Heart left ventricle (tissue), 16 donors: ENCODE measurements around the gene MAG. TPM values are rescaled to one million over a fixed set of nuclear protein-coding genes. Genes with fewer than 3 reads are reported as not detected.

Experiments
- ATAC-seq, 4 donors: fragments of 200-7000 bp; cut with Tn5 transposase; one replicate each; pipeline ENCODE4 v1.9.1; 2020 to 2022; ENCODE audit warnings: moderate library complexity in 4 of 4, mild to moderate bottlenecking in 3 of 4, moderate number of reproducible peaks in 1 of 4
- DNase-seq, 5 donors: peaks; one replicate each; pipeline ENCODE4 v3.0.0-alpha.2; 2020
- H3K27ac ChIP-seq, 12 donors: fragments of 200-600 bp; sonication (generic) in 4 of 12; one replicate each; pipeline versions ENCODE4 v1.5.0 to v1.8.0; 2016 to 2022; ENCODE audit warnings: mild to moderate bottlenecking in 2 of 12
- H3K27me3 ChIP-seq, 9 donors: fragments of 200-600 bp; sonication (generic) in 2 of 9; one replicate each; pipeline versions ENCODE4 v1.5.1 to v1.8.0; 2016 to 2022; ENCODE audit warnings: mild to moderate bottlenecking in 3 of 9
- H3K36me3 ChIP-seq, 9 donors: fragments of 200-600 bp; sonication (generic) in 2 of 9; one replicate each; pipeline versions ENCODE4 v1.5.0 to v1.8.0; 2018 to 2022; ENCODE audit warnings: mild to moderate bottlenecking in 2 of 9
- H3K4me1 ChIP-seq, 12 donors: fragments of 200-600 bp; sonication (generic) in 4 of 12; one replicate each; pipeline versions ENCODE4 v1.5.0 to v1.8.0; 2016 to 2022; ENCODE audit warnings: mild to moderate bottlenecking in 3 of 12
- H3K4me3 ChIP-seq, 12 donors: fragments of 200-600 bp; sonication (generic) in 4 of 12; one replicate each; pipeline versions ENCODE4 v1.5.0 to v1.8.0; 2017 to 2022; ENCODE audit warnings: mild to moderate bottlenecking in 9 of 12, moderate library complexity in 4 of 12
- H3K9me3 ChIP-seq, 12 donors: fragments of 200-600 bp; sonication (generic) in 4 of 12; one replicate each; pipeline versions ENCODE4 v1.5.0 to v1.8.0; 2016 to 2022; ENCODE audit warnings: mild to moderate bottlenecking in 1 of 12
- POLR2A ChIP-seq, 2 donors: fragments of 450-650 bp; IDR thresholded peaks; one replicate each; pipeline ENCODE4 v1.6.1; 2017; ENCODE audit warnings: antibody characterized with exemption in 2 of 2, mild to moderate bottlenecking in 2 of 2, moderate library complexity in 2 of 2
- WGBS, 4 donors: extraction: QIAGEN DNeasy Blood & Tissue Kit in 2 of 4; methylation state at CpG; one replicate each; pipeline versions ENCODE4 v1.1.5 to v1.1.7; 2013 to 2018; 5-methylcytosine and 5-hydroxymethylcytosine counted together
- intact Hi-C, 10 donors: fragments of 100-400 bp; cut with DNase I; formaldehyde crosslinking; loops; one replicate each; pipeline versions ENCODE4 v1.11.1 to v1.14.2; 2022
- polyA plus RNA-seq, 2 donors: library from polyadenylated mRNA; stranded (reverse); fragments of 200-250 nt; gene quantifications; one replicate each; pipeline ENCODE4 v1.2.3, GENCODE V29; 2013
- total RNA-seq, 9 donors: library from RNA; depleted of rRNA in 2 of 9; stranded (reverse); fragments of >200 nt in 2 of 9; fragmentation: NEBNext Ultra II Directional in 3 of 9; extraction: Animal tissue kit (Norgen Biotek cat#: 25700) in 3 of 9; gene quantifications; one replicate each; pipeline versions ENCODE4 v1.1.0 to v1.2.4, GENCODE V29; 2016 to 2023
- TF ChIP-seq, protein P1 (sequence below), 12 donors: fragments of 200-600 bp; sonication (generic) in 4 of 12; IDR thresholded peaks; one replicate each; pipeline versions ENCODE4 v1.5.0 to v1.8.0; 2018 to 2022; ENCODE audit warnings: antibody characterized with exemption in 12 of 12, mild to moderate bottlenecking in 5 of 12
- donor health status: ischemic (EF 13 %, LVEDD 7.1; RV severe dilation, severe dysfunction).
- donor health status: healthy with polysubstance abuse.
- donor health status: DM: no; HTN: yes; CAD: no.
- donor health status: DM: no; HTN: no; CAD: no.
- donor health status: ischemic (EF 25% LVEDD 6.9; RV normal size, moderate dysfunction).
- donor health status: ischemic (EF 25% LVEDD 5.7; RV mildly dilated, moderate dysfunction).
- donor health status: healthy.
- donor health status: DM: yes; HTN: yes; CAD: no.
- donor health status: ischemic (EF 35%, LVEDD 5.7; RV mildly dilated, moderate dysfunction).
- donor health status: nonischemic (EF 11% LVEDD 7.7; RV severe dilation, severe dysfunction).
- donor health status: DM: yes; HTN: yes; CAD: no.
- donor health status: PGD.
- donor health status: ischemic (EF 29% LVEDD 5.4; RV normal size, mild dysfunction).
- donor health status: nonischemic (EF 23%, LVEDD 6.1; RV moderate dilation, normal function).

Gene MAG
- total and polyA plus RNA-seq, 11 donors: 0.30 to 0.72 TPM; not detected in 9

DNA sequence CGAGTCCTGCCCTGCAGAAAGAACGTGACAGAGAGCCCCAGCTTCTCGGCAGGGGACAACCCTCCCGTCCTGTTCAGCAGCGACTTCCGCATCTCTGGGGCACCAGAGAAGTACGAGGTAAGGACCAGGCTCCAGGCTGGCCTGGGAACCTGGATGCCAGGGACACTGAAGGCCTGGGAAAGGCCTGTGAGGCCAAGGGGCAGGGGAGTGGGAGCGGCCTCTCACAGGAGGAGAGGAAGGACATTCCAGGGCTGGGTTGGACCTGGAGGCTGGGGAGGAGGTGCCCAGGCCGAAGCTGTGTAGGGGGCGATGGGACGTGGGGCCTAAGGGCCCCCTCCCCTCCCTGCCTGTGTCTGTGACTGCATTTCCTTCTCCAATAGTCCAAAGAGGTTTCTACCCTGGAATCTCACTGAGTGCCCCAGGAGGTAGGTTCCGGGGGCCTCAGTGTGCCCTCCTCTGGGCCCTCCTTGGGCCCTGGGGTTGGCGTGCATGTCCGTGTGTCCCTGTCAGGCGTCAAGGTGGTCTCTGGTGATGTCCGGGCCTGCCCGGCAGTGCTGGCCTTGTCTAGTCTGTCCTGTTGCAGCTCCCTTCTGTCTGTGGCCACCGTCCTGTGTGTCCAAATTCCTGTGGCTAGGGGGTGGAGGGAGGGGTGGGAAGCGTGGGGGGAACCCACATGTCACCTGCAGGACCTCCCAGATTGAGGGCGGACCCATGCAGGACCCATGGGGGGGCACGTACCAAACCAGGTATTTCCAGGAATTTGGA is 20.1 kb downstream of the MAG start:
- DNase-seq: peak in 1 of 5 donors; percentile 57
- Histone ChIP-seq H3K4me1 (peaks cover 0 to 11% (median 0%) of the 10 kb centered on the region in 12 donors), H3K36me3 (no peaks in the 10 kb centered on the region), H3K9me3 (no peaks in the 10 kb centered on the region), H3K27ac (no peak overlapping the region), H3K27me3 (peaks cover 0 to 3% (median 0%) of the 10 kb centered on the region in 9 donors), H3K4me3 (no peak overlapping the region)
- intact Hi-C loops: no loop called here
- TF ChIP-seq, protein P1, sequence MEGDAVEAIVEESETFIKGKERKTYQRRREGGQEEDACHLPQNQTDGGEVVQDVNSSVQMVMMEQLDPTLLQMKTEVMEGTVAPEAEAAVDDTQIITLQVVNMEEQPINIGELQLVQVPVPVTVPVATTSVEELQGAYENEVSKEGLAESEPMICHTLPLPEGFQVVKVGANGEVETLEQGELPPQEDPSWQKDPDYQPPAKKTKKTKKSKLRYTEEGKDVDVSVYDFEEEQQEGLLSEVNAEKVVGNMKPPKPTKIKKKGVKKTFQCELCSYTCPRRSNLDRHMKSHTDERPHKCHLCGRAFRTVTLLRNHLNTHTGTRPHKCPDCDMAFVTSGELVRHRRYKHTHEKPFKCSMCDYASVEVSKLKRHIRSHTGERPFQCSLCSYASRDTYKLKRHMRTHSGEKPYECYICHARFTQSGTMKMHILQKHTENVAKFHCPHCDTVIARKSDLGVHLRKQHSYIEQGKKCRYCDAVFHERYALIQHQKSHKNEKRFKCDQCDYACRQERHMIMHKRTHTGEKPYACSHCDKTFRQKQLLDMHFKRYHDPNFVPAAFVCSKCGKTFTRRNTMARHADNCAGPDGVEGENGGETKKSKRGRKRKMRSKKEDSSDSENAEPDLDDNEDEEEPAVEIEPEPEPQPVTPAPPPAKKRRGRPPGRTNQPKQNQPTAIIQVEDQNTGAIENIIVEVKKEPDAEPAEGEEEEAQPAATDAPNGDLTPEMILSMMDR (IDR thresholded peaks at IDR 0.05): no peak
- ATAC-seq: no peak
- 89 to 92% (median 90%) methylated on average over 21 of the region's 21 CpGs for WGBS, 4 donors

DNA sequence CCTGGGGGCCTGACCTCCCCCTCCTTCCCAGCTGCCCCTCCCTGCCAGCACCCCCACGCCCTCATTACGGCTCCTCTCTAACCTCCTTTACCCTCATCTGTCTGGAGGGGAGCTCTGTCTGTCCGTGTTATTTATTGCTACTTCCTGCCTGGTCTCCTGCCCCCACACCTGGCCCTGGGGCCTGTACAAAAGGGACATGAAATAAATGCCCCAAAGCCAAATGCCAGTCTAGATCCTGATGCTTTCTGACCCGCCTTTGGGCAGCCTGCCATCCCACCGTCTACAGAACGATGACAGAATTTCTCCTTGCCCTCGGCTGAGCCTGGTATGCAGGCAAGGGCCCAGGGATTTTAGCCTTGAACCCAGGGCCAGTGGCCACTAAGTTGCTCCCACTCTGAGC is 21.6 kb downstream of the MAG start:
- peaks cover 0 to 3% (median 0%) of the 10 kb centered on the region in 9 donors for H3K27me3 ChIP-seq
- H3K4me1 ChIP-seq: peaks cover 0 to 15% (median 0%) of the 10 kb centered on the region in 12 donors
- H3K9me3 ChIP-seq: no peaks in the 10 kb centered on the region
- ATAC-seq (no peak), DNase-seq (peak in 1 of 5 donors; percentile 24)
- WGBS, 4 donors: 56 to 60% (median 58%) methylated on average over 7 of the region's 7 CpGs
- TF ChIP-seq, protein P1 (IDR thresholded peaks at IDR 0.05): no peak
- TF ChIP-seq POLR2A (IDR thresholded peaks at IDR 0.05): no peak
- H3K27ac ChIP-seq: no peak overlapping the region
- intact Hi-C loops: no loop called here
- H3K36me3 ChIP-seq: no peaks in the 10 kb centered on the region
- no peak overlapping the region for H3K4me3 ChIP-seq

DNA sequence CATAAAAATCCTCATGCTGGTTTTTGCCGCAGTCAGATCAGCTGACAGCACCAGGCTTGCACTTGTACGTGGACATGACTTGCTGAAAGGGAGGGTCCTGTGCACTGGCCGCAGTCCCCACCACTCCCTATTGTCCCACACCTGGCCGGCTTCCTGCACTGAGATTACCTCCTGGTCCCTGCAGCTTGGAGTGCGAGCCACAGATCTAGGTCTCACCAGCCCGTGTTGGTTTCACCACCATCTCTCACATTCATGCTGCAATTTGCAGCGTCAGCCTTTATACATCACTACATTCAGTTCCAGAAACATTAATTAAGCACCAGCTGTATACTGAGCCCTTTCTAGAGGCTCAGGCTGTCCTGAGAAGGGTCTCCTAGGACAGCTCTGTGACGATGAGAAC is 22.1 kb downstream of the MAG start:
- Histone ChIP-seq H3K27ac (no peak overlapping the region), H3K4me3 (no peak overlapping the region), H3K4me1 (peaks cover 0 to 20% (median 4%) of the 10 kb centered on the region in 12 donors), H3K9me3 (no peaks in the 10 kb centered on the region), H3K36me3 (no peaks in the 10 kb centered on the region), H3K27me3 (peaks cover 0 to 3% (median 0%) of the 10 kb centered on the region in 9 donors)
- TF ChIP-seq, protein P1 (IDR thresholded peaks at IDR 0.05): no peak
- no peak for TF ChIP-seq POLR2A (IDR thresholded peaks at IDR 0.05)
- DNase-seq (peak in 1 of 5 donors; percentile 23), ATAC-seq (no peak)
- 89 to 92% (median 90%) methylated on average over 8 of the region's 8 CpGs for WGBS, 4 donors
- intact Hi-C loops: no loop called here

DNA sequence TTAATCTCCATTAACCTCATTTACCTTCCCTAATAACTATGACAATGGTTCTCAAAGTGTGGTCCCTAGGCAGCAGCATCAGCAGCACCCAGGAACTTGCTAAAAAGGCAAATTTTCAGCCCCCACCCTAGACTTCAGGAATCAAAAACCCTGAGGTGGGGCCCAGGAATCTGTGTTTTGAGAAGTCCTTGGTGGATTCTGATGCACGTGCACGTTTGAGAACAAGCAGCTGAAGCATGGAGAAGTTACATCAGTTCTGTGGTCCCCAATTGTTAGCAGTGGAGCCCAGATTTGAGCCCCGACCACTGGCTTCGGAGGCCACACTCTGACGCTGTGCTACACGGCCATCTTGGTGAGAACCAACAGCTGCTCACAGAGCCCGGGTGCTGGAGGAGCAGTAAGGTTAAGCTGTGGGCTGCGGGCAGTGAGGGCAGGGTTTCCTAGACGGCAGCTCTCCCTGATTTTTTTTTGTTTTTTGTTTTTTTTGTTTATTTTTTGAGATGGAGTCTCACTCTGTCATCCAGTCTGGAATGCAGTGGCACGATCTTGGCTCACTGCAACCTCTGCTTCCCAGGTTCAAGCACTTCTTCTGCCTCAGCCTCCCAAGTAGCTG is 23.0 kb downstream of the MAG start:
- intact Hi-C loops: no loop called here
- peak in 1 of 5 donors; percentile 38 for DNase-seq
- Histone ChIP-seq H3K4me3 (no peak overlapping the region), H3K9me3 (no peaks in the 10 kb centered on the region), H3K4me1 (peaks cover 0 to 29% (median 8%) of the 10 kb centered on the region in 12 donors), H3K27ac (no peak overlapping the region), H3K36me3 (no peaks in the 10 kb centered on the region), H3K27me3 (peaks cover 0 to 3% (median 0%) of the 10 kb centered on the region in 9 donors)
- no peak for ATAC-seq
- TF ChIP-seq, protein P1 (IDR thresholded peaks at IDR 0.05): no peak
- TF ChIP-seq POLR2A (IDR thresholded peaks at IDR 0.05): no peak
- 86 to 91% (median 90%) methylated on average over 10 of the region's 10 CpGs for WGBS, 4 donors
